H1 (cell line): ENCODE data around the gene TSSC4. TPM values are rescaled to one million over a fixed set of nuclear protein-coding genes. Genes with fewer than 3 reads are reported as not detected.

ENCODE experiments used
- FOSL1 ChIP-seq: IDR thresholded peaks from 2 replicates; pipeline ENCODE4 v1.6.1; 2011; ENCODE audit warnings: mild to moderate bottlenecking, low read depth, low read length, moderate library complexity; ENCODE audit not compliant: insufficient read depth
- NRF1 ChIP-seq: IDR thresholded peaks from 2 replicates; pipeline ENCODE4 v1.6.1; 2011; ENCODE audit warnings: mild to moderate bottlenecking, low read depth, low read length, improper control_type of control experiment
- polyA plus RNA-seq, 7 experiments: library from polyadenylated mRNA; depleted of rRNA in 3 of 7; stranded (reverse) in 5 of 7; unstranded in 2 of 7; fragments of >200 nt in 5 of 7; fragments of 200-250 nt in 2 of 7; gene quantifications; 1 replicate in 5 of 7; 2 replicates in 1 of 7; 4 replicates in 1 of 7; pipeline versions ENCODE4 v1.2.1 to v1.2.3, GENCODE V29; 2011 to 2013; ENCODE audit warnings: missing spikeins in 2 of 7, mixed read lengths in 2 of 7
- total RNA-seq: library from RNA; stranded (reverse); fragmentation: NEBNext Ultra II Directional; extraction: Animal tissue kit (Norgen Biotek cat#: 25700); gene quantifications from 2 replicates; pipeline ENCODE4 v1.2.1, GENCODE V29; 2021

The TSSC4 gene
- total and polyA plus RNA-seq, 2 of the 8 experiments (the other 6 are each of a cell fraction or from before 2014, with no cell fraction given) = 34.0 to 39.3 TPM

- TF ChIP-seq NRF1 (no peak), FOSL1 (no peak)
Measured at GRCh38 chr11:2366276-2366675, 34.3 kb upstream of the TSSC4 start (continued).
